HG03139 (cell line): ENCODE data around the gene DUSP5.

Experiments used
- ATAC-seq: cut with Tn5 transposase; IDR thresholded peaks from one replicate; pipeline ENCODE4 v1.9.1; 2021; ENCODE audit not compliant: unreplicated experiment

DUSP5 gene

GRCh38 chr10:110540031-110540430 is 42.3 kb downstream of the DUSP5 start:
- no peak for ATAC-seq

GRCh38 chr10:110544958-110545537 is 47.3 kb downstream of the DUSP5 start:
- ATAC-seq: no peak

- ATAC-seq: no peak
Measured at GRCh38 chr10:110546077-110546476, 48.4 kb downstream of the DUSP5 start.

GRCh38 chr10:110546499-110547110 is 48.9 kb downstream of the DUSP5 start:
- no peak for ATAC-seq

GRCh38 chr10:110547139-110547761 is 49.5 kb downstream of the DUSP5 start:
- peak; percentile 60 for ATAC-seq

- no peak for ATAC-seq
Measured at GRCh38 chr10:110548002-110548401, 50.3 kb downstream of the DUSP5 start.

GRCh38 chr10:110549211-110549610 is 51.5 kb downstream of the DUSP5 start:
- ATAC-seq: no peak

- ATAC-seq: no peak
Measured at GRCh38 chr10:110553905-110554304, 56.2 kb downstream of the DUSP5 start.

- no peak for ATAC-seq
Measured at GRCh38 chr10:110556296-110556695, 58.6 kb downstream of the DUSP5 start.

- ATAC-seq: peak; percentile 75
Measured at GRCh38 chr10:110556969-110557601, 59.4 kb downstream of the DUSP5 start.

- no peak for ATAC-seq
Measured at GRCh38 chr10:110558041-110558440, 60.3 kb downstream of the DUSP5 start.

- ATAC-seq: no peak
Measured at GRCh38 chr10:110560012-110560411, 62.3 kb downstream of the DUSP5 start.
